NCI-H2196 treated with DMSO at 0.1 percent for 48 hours (cell line): Measurements from ENCODE around the gene TAF1B.

Experiments
- DNase-seq: peaks from one replicate; lab custom pipeline; 2025; ENCODE audit not compliant: unreplicated experiment; lab: John Stamatoyannopoulos, UW

Gene TAF1B

DNA sequence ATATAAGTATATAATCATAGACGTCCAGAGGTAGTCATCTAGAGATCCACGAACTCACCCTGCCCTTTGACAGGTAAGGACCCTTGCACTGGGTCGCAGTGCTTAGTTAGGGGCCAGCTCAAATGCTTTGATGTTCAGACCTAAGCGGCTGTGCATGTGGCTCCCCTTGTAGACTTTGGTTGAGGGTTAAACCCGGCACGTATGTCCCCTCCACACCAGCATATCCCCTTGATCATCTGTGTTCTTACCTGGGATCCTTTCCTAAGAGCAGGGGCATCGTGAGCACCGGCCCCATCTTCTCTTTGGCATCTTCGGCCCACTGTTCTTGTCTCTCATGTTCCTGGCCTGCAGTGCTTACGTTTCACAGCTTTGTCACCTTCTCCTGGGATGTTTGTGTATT is 139.6 kb downstream of the TAF1B start:
- DNase-seq, result no peak

DNA sequence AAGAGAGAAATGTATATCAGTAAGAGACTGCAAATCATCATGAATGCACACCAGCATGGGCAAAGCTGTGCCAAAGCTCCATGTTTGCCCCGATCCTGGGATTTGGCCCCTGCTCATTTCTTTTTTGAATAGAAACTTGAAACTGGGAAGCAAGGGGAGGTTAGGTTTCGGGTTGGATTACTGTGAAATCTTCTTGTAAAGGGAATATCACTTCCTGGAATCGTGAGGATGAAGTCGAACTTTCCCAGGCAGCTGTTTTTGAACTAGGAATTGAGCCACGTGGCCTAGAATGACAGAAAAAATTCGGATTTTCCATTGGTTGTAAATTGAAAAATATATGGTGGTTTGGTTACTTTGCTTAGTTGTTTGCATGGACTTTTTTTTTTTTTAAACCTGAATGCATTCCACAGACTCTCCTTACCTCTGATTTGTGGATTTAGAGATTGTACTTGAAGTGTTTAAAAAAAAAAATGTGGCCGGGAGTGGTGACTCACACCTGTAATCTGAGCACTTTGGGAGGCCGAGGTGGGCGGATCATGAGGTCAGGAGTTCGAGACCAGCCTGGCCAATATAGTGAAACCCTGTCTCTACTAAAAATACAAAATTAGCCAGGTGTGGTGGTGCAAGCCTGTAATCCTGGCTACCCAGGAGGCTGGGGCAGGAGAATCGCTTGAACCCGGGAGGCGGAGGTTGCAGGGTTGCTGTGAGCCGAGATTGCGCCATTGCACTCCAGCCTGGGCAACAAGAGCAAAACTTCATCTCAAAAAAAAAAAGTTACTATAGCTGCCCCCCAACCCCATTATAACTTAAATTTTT is 140.3 kb downstream of the TAF1B start:
- no peak for DNase-seq
